K562 (cell line): ENCODE results near the gene PHF14. TPM values are rescaled to one million over a fixed set of nuclear protein-coding genes. Genes with fewer than 3 reads are reported as not detected.

Experiments used
- ATAC-seq: fragments of 200-7000 bp; cut with Tn5 transposase; 3 replicates; pipeline ENCODE4 v1.9.1; 2020; ENCODE audit warnings: moderate library complexity
- BruUV-seq: library from RNA; stranded (reverse); fragments of 400-500 nt; replicated peaks from 2 replicates; lab custom pipeline; 2021; lab: Mats Ljungman, UMichigan
- CTCF ChIA-PET: fragments of 300-600 bp; formaldehyde crosslinking; extraction: SDS; loops from one replicate; lab custom pipeline; 2021; ENCODE audit warnings: low intra/inter-chr PET ratio; lab: Yijun Ruan, JAX
- POLR2A ChIA-PET: fragments of 300-600, 350-650 bp; sonication (Branson Sonifier 250); formaldehyde crosslinking; extraction: SDS; loops from one replicate; lab custom pipeline; 2021; ENCODE audit warnings: antibody characterized with exemption, inconsistent platforms; lab: Yijun Ruan, JAX
- DNase-seq, 4 experiments: peaks; one replicate each; pipeline versions ENCODE4 v3.0.0 to v3.0.0-alpha.2; 2011 to 2018; ENCODE audit warnings: low spot score in 3 of 4, mixed read lengths in 3 of 4; ENCODE audit errors: extremely low read depth in 1 of 4
- FAIRE-seq: peaks from 2 replicates; lab custom pipeline; 2011; peaks lifted over from hg19 to GRCh38; lab: Jason Lieb, UNC
- H2AFZ ChIP-seq: 2 replicates; pipeline ENCODE4 v1.6.0; 2011; ENCODE audit warnings: low read depth, low read length, control low read depth, inconsistent platforms
- H3K27ac ChIP-seq: fragments of 200-600 bp; 3 replicates; pipeline ENCODE4 v1.8.0; 2011; ENCODE audit warnings: low read depth, mild to moderate bottlenecking, control low read depth, inconsistent platforms, low read length, moderate library complexity, mixed read lengths; ENCODE audit errors: extremely low read depth
- H3K27me3 ChIP-seq, 2 experiments: fragments of 300-600 bp in 1 of 2; 2 replicates in 1 of 2; 3 replicates in 1 of 2; pipeline versions ENCODE4 v1.6.0 to v1.8.0; 2011; ENCODE audit warnings: inconsistent platforms in 2 of 2, low read length in 2 of 2, mild to moderate bottlenecking in 1 of 2, mixed read lengths in 1 of 2, moderate library complexity in 1 of 2; ENCODE audit not compliant: control insufficient read depth in 2 of 2, insufficient read depth in 2 of 2
- H3K36me3 ChIP-seq: fragments of 300-600 bp; 3 replicates; pipeline ENCODE4 v1.8.0; 2011; ENCODE audit warnings: mild to moderate bottlenecking, low read length, inconsistent platforms; ENCODE audit not compliant: control insufficient read depth, insufficient read depth
- H3K4me1 ChIP-seq, 2 experiments: fragments of 200-600 bp in 1 of 2; replicated peaks in 1 of 2; 2 replicates in 1 of 2; 3 replicates in 1 of 2; pipeline versions ENCODE4 v1.5.1 to v1.8.0; 2011; ENCODE audit warnings: inconsistent platforms in 2 of 2, low read length in 2 of 2, mild to moderate bottlenecking in 1 of 2, mixed read lengths in 1 of 2, moderate library complexity in 1 of 2; ENCODE audit not compliant: control insufficient read depth in 2 of 2, insufficient read depth in 2 of 2
- H3K4me2 ChIP-seq: 2 replicates; pipeline ENCODE4 v1.6.1; 2011; ENCODE audit warnings: low read length, control low read depth, inconsistent platforms, mixed read lengths; ENCODE audit not compliant: insufficient read depth
- H3K4me3 ChIP-seq: fragments of 200-600 bp; sonication (generic), shearing (Covaris generic); 2 replicates; pipeline ENCODE4 v1.5.1; 2016; ENCODE audit warnings: control low read depth, inconsistent platforms
- H3K79me2 ChIP-seq: fragments of 200-600 bp; 3 replicates; pipeline ENCODE4 v1.8.0; 2011; ENCODE audit warnings: low read length, inconsistent platforms; ENCODE audit not compliant: control insufficient read depth, insufficient read depth
- H3K9ac ChIP-seq, 2 experiments: 2 replicates each; pipeline versions ENCODE4 v1.6.0 to v1.6.1; 2011; ENCODE audit warnings: low read depth in 2 of 2, low read length in 2 of 2, control low read depth in 1 of 2, inconsistent platforms in 1 of 2, mild to moderate bottlenecking in 1 of 2, mixed read lengths in 1 of 2; ENCODE audit not compliant: insufficient read depth in 1 of 2
- H3K9me1 ChIP-seq: one replicate; pipeline ENCODE4 v1.6.0; 2011; ENCODE audit warnings: inconsistent platforms, mild to moderate bottlenecking, low read length, moderate library complexity; ENCODE audit not compliant: control insufficient read depth, insufficient read depth
- H3K9me3 ChIP-seq: replicated peaks from 2 replicates; pipeline ENCODE4 v1.5.1; 2011; ENCODE audit warnings: low read depth, low read length, inconsistent platforms; ENCODE audit not compliant: control insufficient read depth, insufficient read depth
- H4K20me1 ChIP-seq: replicated peaks from 2 replicates; pipeline ENCODE4 v1.6.1; 2011; ENCODE audit warnings: low read length, inconsistent platforms, mixed read lengths; ENCODE audit not compliant: control insufficient read depth, insufficient read depth
- CREB5 ChIP-seq: fragments of 250-450 bp; sonication (Bioruptor Pico); IDR thresholded peaks from 2 replicates; pipeline ENCODE4 v1.5.0; 2020; ENCODE audit warnings: mild to moderate bottlenecking
- ELK3 ChIP-seq: fragments of 450-650 bp; formaldehyde crosslinking; IDR thresholded peaks from 2 replicates; pipeline ENCODE4 v1.4.0; 2020; ENCODE audit warnings: mild to moderate bottlenecking
- GATAD2B ChIP-seq: fragments of 450-650 bp; IDR thresholded peaks from 2 replicates; pipeline ENCODE4 v1.6.1; 2017; ENCODE audit warnings: mild to moderate bottlenecking, borderline replicate concordance
- NBN ChIP-seq: fragments of 450-650 bp; IDR thresholded peaks from 2 replicates; pipeline ENCODE4 v1.6.1; 2016; ENCODE audit warnings: low read depth, mild to moderate bottlenecking
- NKRF ChIP-seq: fragments of 450-650 bp; IDR thresholded peaks from 2 replicates; pipeline ENCODE4 v1.6.1; 2016; ENCODE audit warnings: borderline replicate concordance
- REST ChIP-seq, 2 experiments: fragments of 450-650 bp; formaldehyde crosslinking in 1 of 2; IDR thresholded peaks; 2 replicates each; pipeline versions ENCODE4 v1.4.0 to v1.6.1; 2014 to 2020; ENCODE audit warnings: mild to moderate bottlenecking in 2 of 2, borderline replicate concordance in 1 of 2, low read depth in 1 of 2
- SIN3A ChIP-seq, 2 experiments: fragments of 150-350 bp in 1 of 2; IDR thresholded peaks; 2 replicates each; pipeline ENCODE4 v1.6.1; 2011 to 2016; ENCODE audit warnings: borderline replicate concordance in 2 of 2, low read depth in 2 of 2, low read length in 2 of 2, mild to moderate bottlenecking in 2 of 2, moderate library complexity in 2 of 2; ENCODE audit not compliant: control insufficient read depth in 1 of 2
- SOX6 ChIP-seq: fragments of 450-650 bp; IDR thresholded peaks from 2 replicates; pipeline ENCODE4 v1.6.1; 2014; ENCODE audit warnings: mild to moderate bottlenecking
- WGBS: fragments of 100-300 bp; shearing (Covaris generic); methylation state at CpG from one replicate; pipeline ENCODE4 v1.1.6; 2016; ENCODE audit warnings: low coverage, mixed read lengths; ENCODE audit not compliant: insufficient coverage; ENCODE audit errors: missing lambda C conversion rate; 5-methylcytosine and 5-hydroxymethylcytosine counted together
- in situ Hi-C: fragments of 300-500 bp; cut with MboI; formaldehyde crosslinking; loops from 4 replicates; pipeline ENCODE4 v1.15.0; 2018; ENCODE audit warnings: inconsistent platforms, mixed read lengths
- intact Hi-C: fragments of 100-400 bp; cut with micrococcal nuclease; formaldehyde crosslinking; loops from 2 replicates; pipeline ENCODE4 v1.14.2; 2022
- polyA plus RNA-seq, 8 experiments: library from polyadenylated mRNA; depleted of rRNA in 4 of 8; stranded (reverse) in 5 of 8; unstranded in 3 of 8; fragments of >200 nt; fragmentation: Nextera tagmentation in 2 of 8; fragmentation: Illumina TruSeq in 1 of 8; extraction: Ambion mirVana in 2 of 8; extraction: Trizol in 1 of 8; gene quantifications; 2 replicates each; pipeline versions ENCODE4 v1.2.1 to v1.2.3, GENCODE V29; 2011 to 2014; ENCODE audit warnings: inconsistent platforms in 1 of 8, missing spikeins in 1 of 8
- total RNA-seq, 7 experiments: library from RNA; depleted of rRNA in 6 of 7; stranded (reverse); fragments of >200 nt in 6 of 7; fragmentation: Illumina TruSeq in 2 of 7; extraction: Trizol in 2 of 7; gene quantifications; 2 replicates each; pipeline versions ENCODE4 v1.2.1 to v1.2.3, GENCODE V29; 2011 to 2021; ENCODE audit warnings: low replicate concordance in 1 of 7

PHF14 gene
- total and polyA plus RNA-seq, 9 of the 15 experiments (the other 6 are each of a cell fraction or from before 2014, with no cell fraction given), result 27.5 to 67.6 (median 41.4) TPM

- Histone ChIP-seq H3K79me2 (no peaks in the 10 kb centered on the region), H2AFZ (no peak overlapping the region), H3K27ac (no peak overlapping the region), H3K9me1 (no peaks in the 10 kb centered on the region), H3K9ac (no peak overlapping the region), H3K9me3 (no peaks in the 10 kb centered on the region), H3K27me3 (peaks cover 0 to 6% of the 10 kb centered on the region in 2 experiments; a peak in 4 of 5 replicates), H3K4me3 (no peak overlapping the region), H4K20me1 (no peaks in the 10 kb centered on the region), H3K4me1 (peaks cover 0 to 4% of the 10 kb centered on the region in 2 experiments; a peak in 1 of 5 replicates), H3K4me2 (no peak overlapping the region), H3K36me3 (no peaks in the 10 kb centered on the region)
- DNase-seq (no peak), ATAC-seq (no peak), FAIRE-seq (no peak)
- POLR2A ChIA-PET, result no interaction called here
- CTCF ChIA-PET, result no interaction called here
- WGBS, result 4% methylated on average over 3 of the region's 3 CpGs
- BruUV-seq, result no TSS peak
- in situ Hi-C loops, result no loop called here
- intact Hi-C loops, result no loop called here
- TF ChIP-seq CREB5, result no peak
- TF ChIP-seq SOX6, result no peak
- no peak for TF ChIP-seq NKRF
- no peak for TF ChIP-seq REST (IDR thresholded peaks at IDR 0.05; ENCODE audit: borderline replicate concordance)
- TF ChIP-seq REST (CRISPR knock-in tag; IDR thresholded peaks at IDR 0.05; ENCODE audit: low read depth), result no peak
- no peak for TF ChIP-seq NBN
- no peak for TF ChIP-seq SIN3A (IDR thresholded peaks at IDR 0.05; ENCODE audit: borderline replicate concordance in 2 of 2, control insufficient read depth in 1 of 2, low read depth in 2 of 2, low read length in 2 of 2)
- no peak for TF ChIP-seq ELK3
- TF ChIP-seq GATAD2B, result no peak
Observed at GRCh38 chr7:11191081-11191480, 217.4 kb downstream of the PHF14 start.
